Activated B cell treated with CpG ODN at 0.5 μM for 24 hours (primary cell): Measurements from ENCODE around the gene TEX14. TPM values are rescaled to one million over a fixed set of nuclear protein-coding genes. Genes with fewer than 3 reads are reported as not detected.

Experiments
- ATAC-seq: fragments of 200-7000 bp; cut with Tn5 transposase; one replicate; pipeline ENCODE4 v1.10.0; 2021; ENCODE audit warnings: low read depth, mild to moderate bottlenecking, moderate library complexity
- CTCF ChIA-PET: fragments of 350-600 bp; sonication (Branson Sonifier 250); formaldehyde crosslinking; loops from one replicate; lab custom pipeline; 2021; ENCODE audit warnings: antibody characterized with exemption; lab: Charles Lee
- POLR2A ChIA-PET: fragments of 350-600 bp; sonication (Branson Sonifier 250); formaldehyde crosslinking; loops from one replicate; lab custom pipeline; 2021; ENCODE audit warnings: antibody characterized with exemption; lab: Charles Lee
- DNase-seq: peaks from one replicate; pipeline ENCODE4 v3.0.0; 2022
- H3K27ac Mint-ChIP-seq: one replicate; pipeline ENCODE4 v1.8.0; 2020; ENCODE audit warnings: mixed read lengths
- H3K27me3 Mint-ChIP-seq: one replicate; pipeline ENCODE4 v1.8.0; 2021; ENCODE audit warnings: mixed read lengths
- H3K36me3 Mint-ChIP-seq: one replicate; pipeline ENCODE4 v1.8.0; 2021; ENCODE audit warnings: low read depth, mixed read lengths
- H3K4me1 Mint-ChIP-seq: one replicate; pipeline ENCODE4 v1.8.0; 2021; ENCODE audit warnings: mixed read lengths
- H3K4me3 Mint-ChIP-seq: one replicate; pipeline ENCODE4 v1.8.0; 2020; ENCODE audit warnings: mild to moderate bottlenecking, mixed read lengths
- H3K9me3 Mint-ChIP-seq: one replicate; pipeline ENCODE4 v1.8.0; 2020; ENCODE audit warnings: mixed read lengths
- CTCF ChIP-seq: fragments of 200-600 bp; IDR thresholded peaks from one replicate; pipeline ENCODE4 v1.8.0; 2022; ENCODE audit warnings: antibody characterized with exemption, mild to moderate bottlenecking
- intact Hi-C: fragments of 100-400 bp; cut with micrococcal nuclease; formaldehyde crosslinking; loops from one replicate; pipeline ENCODE4 v1.15.1; 2024
- total RNA-seq: library from RNA; stranded (reverse); gene quantifications from 2 replicates; pipeline ENCODE4 v1.2.3, GENCODE V29; 2022

TEX14 gene
- total RNA-seq, 1 donor from 2014 or later, result 0.16 TPM

- CTCF ChIA-PET, result interaction anchor here (1.0 to 1.8 kb wide), 2 partner anchors 27 to 489 kb away, joined by 3 to 6 read pairs; partner anchors contain the start of gene HSF5
- TF ChIP-seq CTCF, result no peak
- Mint-ChIP-seq H3K9me3 (no peaks in the 10 kb centered on the region), H3K36me3 (peaks cover 39% of the 10 kb centered on the region), H3K4me3 (peak overlapping the region; percentile 82), H3K27me3 (no peaks in the 10 kb centered on the region), H3K27ac (peak overlapping the region; percentile 73), H3K4me1 (peaks cover 69% of the 10 kb centered on the region)
- ATAC-seq (no peak), DNase-seq (no peak)
- intact Hi-C loops, result loop anchor here (5.0 to 10.0 kb wide), 5 partner anchors 697 to 1877 kb away; partner anchors contain the start of genes AKAP1, CLTC, MSI2 and SMG8
- POLR2A ChIA-PET, result interaction anchor here (0.6 to 9.0 kb wide), 14 partner anchors 10 to 665 kb away, joined by 3 to 214 read pairs (median 6); partner anchors contain the start of genes HSF5, MRPS23, SUPT4H1 and TSPOAP1
Observed at GRCh38 chr17:58515286-58515685, 176.6 kb downstream of the TEX14 start.

GRCh38 chr17:58514770-58515157 lies 177.1 kb downstream of the TEX14 start:
- DNase-seq, result no peak

GRCh38 chr17:58513965-58514769 lies 177.7 kb downstream of the TEX14 start, which contains the start of gene MTMR4:
MTMR4 (minus strand) TSS chr17:58514638; CDS start chr17:58514407, 231 bp downstream.
- DNase-seq (peak; percentile 71), ATAC-seq (peak; percentile 8)
- Mint-ChIP-seq H3K4me3 (peak within 1 kb of the TSS; percentile 93), H3K27me3 (no peaks in the 10 kb centered on the region), H3K36me3 (peaks cover 50% of the 10 kb centered on the region), H3K27ac (peak within 1 kb of the TSS; percentile 83), H3K9me3 (no peaks in the 10 kb centered on the region), H3K4me1 (peaks cover 75% of the 10 kb centered on the region)
- CTCF ChIA-PET, result interaction anchor here (0.9 to 2.0 kb wide), 6 partner anchors 26 to 490 kb away, joined by 4 to 6 read pairs (median 4); partner anchors contain the start of genes HSF5 and SUPT4H1
- intact Hi-C loops, result loop anchor here (1.0 to 10.0 kb wide), 5 partner anchors 9 to 1429 kb away; partner anchors contain the start of genes AKAP1, CLTC, MSI2 and SUPT4H1
- no peak for TF ChIP-seq CTCF
- POLR2A ChIA-PET, result interaction anchor here (0.5 to 9.0 kb wide), 17 partner anchors 9 to 1016 kb away, joined by 3 to 214 read pairs (median 6); partner anchors contain the start of genes HSF5, SUPT4H1 and TSPOAP1

More at GRCh38 chr17:58514770-58515157, 177.1 kb downstream of the TEX14 start:
- Mint-ChIP-seq H3K27ac (peak overlapping the region; percentile 73), H3K36me3 (peaks cover 44% of the 10 kb centered on the region), H3K4me1 (peaks cover 74% of the 10 kb centered on the region), H3K9me3 (no peaks in the 10 kb centered on the region), H3K4me3 (peak overlapping the region; percentile 82), H3K27me3 (no peaks in the 10 kb centered on the region)
- intact Hi-C loops, result loop anchor here (1.0 to 10.0 kb wide), 6 partner anchors 162 to 1878 kb away; partner anchors contain the start of genes AKAP1, CLTC, MSI2 and SMG8
- ChIA-PET CTCF (interaction anchor here (0.9 to 1.8 kb wide), 5 partner anchors 27 to 490 kb away, joined by 3 to 6 read pairs (median 4); partner anchors contain the start of genes HSF5 and SUPT4H1), POLR2A (interaction anchor here (0.5 to 9.0 kb wide), 15 partner anchors 10 to 665 kb away, joined by 3 to 214 read pairs (median 5); partner anchors contain the start of genes HSF5, MRPS23, SUPT4H1 and TSPOAP1)
- no peak for ATAC-seq
- no peak for TF ChIP-seq CTCF

GRCh38 chr17:58513267-58513964 lies 178.4 kb downstream of the TEX14 start:
- DNase-seq, result peak; percentile 33
- POLR2A ChIA-PET, result interaction anchor here (0.5 to 9.0 kb wide), 11 partner anchors 8 to 1016 kb away, joined by 3 to 214 read pairs (median 6); partner anchors contain the start of genes HSF5, SUPT4H1 and TSPOAP1

More at GRCh38 chr17:58513267-58513964, 178.4 kb downstream of the TEX14 start:
- Mint-ChIP-seq H3K9me3 (no peaks in the 10 kb centered on the region), H3K36me3 (peaks cover 55% of the 10 kb centered on the region), H3K4me1 (peaks cover 68% of the 10 kb centered on the region), H3K27ac (peak overlapping the region; percentile 83), H3K4me3 (peak overlapping the region; percentile 93), H3K27me3 (no peaks in the 10 kb centered on the region)
- ATAC-seq, result no peak
- CTCF ChIA-PET, result interaction anchor here (0.8 to 2.0 kb wide), 5 partner anchors 25 to 491 kb away, joined by 3 to 5 read pairs (median 4); partner anchors contain the start of genes HSF5 and SUPT4H1
- TF ChIP-seq CTCF, result no peak
- intact Hi-C loops, result loop anchor here (1.0 to 10.0 kb wide), 4 partner anchors 8 to 1429 kb away; partner anchors contain the start of genes AKAP1, CLTC and MSI2
